GM18505 (cell line): ENCODE results near the gene GNG4.
"Not testable (repeated sequence)": the region's sequence is repeated elsewhere in the genome, so short reads cannot be mapped to it uniquely, and the experiment has no call there.

Experiments
- ATAC-seq: cut with Tn5 transposase; IDR thresholded peaks from one replicate; pipeline ENCODE4 v1.9.1; 2021; ENCODE audit not compliant: unreplicated experiment
- POLR2A ChIP-seq: IDR thresholded peaks from 4 replicates; pipeline ENCODE4 v1.6.1; 2011; ENCODE audit warnings: borderline replicate concordance; ENCODE audit not compliant: insufficient read depth, insufficient read length; ENCODE audit errors: extremely low read depth

GNG4 gene

GRCh38 chr1:235563513-235564061 is 86.0 kb downstream of the GNG4 start:
- no peak for ATAC-seq
- TF ChIP-seq POLR2A, result no peak

GRCh38 chr1:235562589-235562988 is 87.0 kb downstream of the GNG4 start:
- ATAC-seq, result no peak
- no peak for TF ChIP-seq POLR2A

- ATAC-seq, result no peak
- no peak for TF ChIP-seq POLR2A
Measured at GRCh38 chr1:235558621-235559169, 90.9 kb downstream of the GNG4 start.

GRCh38 chr1:235557495-235557894 is 92.1 kb downstream of the GNG4 start:
- no peak for ATAC-seq
- TF ChIP-seq POLR2A, result no peak

- no peak for ATAC-seq
- TF ChIP-seq POLR2A, result no peak
Measured at GRCh38 chr1:235556807-235557206, 92.8 kb downstream of the GNG4 start.

- no peak for TF ChIP-seq POLR2A
- ATAC-seq, result no peak
Measured at GRCh38 chr1:235553112-235553551, 96.5 kb downstream of the GNG4 start.

- ATAC-seq, result no peak
- no peak for TF ChIP-seq POLR2A
Measured at GRCh38 chr1:235552146-235552716, 97.4 kb downstream of the GNG4 start.

GRCh38 chr1:235549351-235550139 is 100.0 kb downstream of the GNG4 start:
- no peak for TF ChIP-seq POLR2A
- ATAC-seq, result no peak

GRCh38 chr1:235546369-235547155 is 103.0 kb downstream of the GNG4 start:
- not testable (repeated sequence) for ATAC-seq

GRCh38 chr1:235545292-235545930 is 104.2 kb downstream of the GNG4 start:
- no peak for TF ChIP-seq POLR2A
- no peak for ATAC-seq

- not testable (repeated sequence) for ATAC-seq
Measured at GRCh38 chr1:235542845-235543244, 106.7 kb downstream of the GNG4 start.

GRCh38 chr1:235533476-235534168 is 116.0 kb downstream of the GNG4 start:
- TF ChIP-seq POLR2A, result no peak
- no peak for ATAC-seq

- TF ChIP-seq POLR2A, result no peak
- no peak for ATAC-seq
Measured at GRCh38 chr1:235532360-235532759, 117.2 kb downstream of the GNG4 start.

GRCh38 chr1:235527196-235527814 is 122.3 kb downstream of the GNG4 start:
- TF ChIP-seq POLR2A, result no peak
- ATAC-seq, result no peak
